HG03066 (cell line): ENCODE results near the gene PRLR.
"Not testable (repeated sequence)": the region's sequence is repeated elsewhere in the genome, so short reads cannot be mapped to it uniquely, and the experiment has no call there.

Experiments used
- ATAC-seq: cut with Tn5 transposase; IDR thresholded peaks from one replicate; pipeline ENCODE4 v1.9.1; 2021; ENCODE audit warnings: low read depth; ENCODE audit not compliant: unreplicated experiment

PRLR gene

GRCh38 chr5:35045280-35045679, 185.0 kb downstream of the PRLR start:
- ATAC-seq, result no peak

- ATAC-seq, result no peak
Observed at GRCh38 chr5:35044649-35045048, 185.6 kb downstream of the PRLR start.

- no peak for ATAC-seq
Observed at GRCh38 chr5:35042781-35043180, 187.5 kb downstream of the PRLR start.

- no peak for ATAC-seq
Observed at GRCh38 chr5:35041261-35041660, 189.0 kb downstream of the PRLR start.

GRCh38 chr5:35038891-35039290, 191.4 kb downstream of the PRLR start:
- ATAC-seq, result no peak

- no peak for ATAC-seq
Observed at GRCh38 chr5:35036536-35036935, 193.8 kb downstream of the PRLR start.

GRCh38 chr5:35035929-35036328, 194.4 kb downstream of the PRLR start:
- not testable (repeated sequence) for ATAC-seq

GRCh38 chr5:35035271-35035670, 195.0 kb downstream of the PRLR start:
- ATAC-seq, result no peak

GRCh38 chr5:35032356-35032755, 197.9 kb downstream of the PRLR start:
- no peak for ATAC-seq

- no peak for ATAC-seq
Observed at GRCh38 chr5:35031276-35031675, 199.0 kb downstream of the PRLR start.

- ATAC-seq, result no peak
Observed at GRCh38 chr5:35030426-35031100, 199.7 kb downstream of the PRLR start.

GRCh38 chr5:35029333-35029732, 201.0 kb downstream of the PRLR start:
- no peak for ATAC-seq

GRCh38 chr5:35026941-35027340, 203.3 kb downstream of the PRLR start:
- ATAC-seq, result no peak

- ATAC-seq, result no peak
Observed at GRCh38 chr5:35026280-35026840, 203.9 kb downstream of the PRLR start.

- no peak for ATAC-seq
Observed at GRCh38 chr5:35024911-35025510, 205.3 kb downstream of the PRLR start.

GRCh38 chr5:35023391-35024178, 206.7 kb downstream of the PRLR start:
- no peak for ATAC-seq

GRCh38 chr5:35016174-35017051, 213.9 kb downstream of the PRLR start:
- ATAC-seq, result no peak

- no peak for ATAC-seq
Observed at GRCh38 chr5:35015063-35015462, 215.2 kb downstream of the PRLR start.

GRCh38 chr5:35012796-35013195, 217.5 kb downstream of the PRLR start:
- no peak for ATAC-seq

- no peak for ATAC-seq
Observed at GRCh38 chr5:35012365-35012764, 217.9 kb downstream of the PRLR start.
